ENCODE data around the gene CHIT1.

CHIT1 gene

GRCh38 chr1:203216274-203217138 is 13.0 kb downstream of the CHIT1 start:
- DNase-seq = peak; percentile 20

- DNase-seq = no peak
Measured at GRCh38 chr1:203215573-203215972, 13.9 kb downstream of the CHIT1 start.

- DNase-seq = no peak
Measured at GRCh38 chr1:203214871-203215270, 14.6 kb downstream of the CHIT1 start.

- no peak for DNase-seq
Measured at GRCh38 chr1:203213126-203213525, 16.3 kb downstream of the CHIT1 start.

GRCh38 chr1:203211812-203212211 is 17.7 kb downstream of the CHIT1 start:
- no peak for DNase-seq

- no peak for DNase-seq
Measured at GRCh38 chr1:203210988-203211387, 18.5 kb downstream of the CHIT1 start.

GRCh38 chr1:203210350-203210749 is 19.1 kb downstream of the CHIT1 start:
- DNase-seq = no peak

GRCh38 chr1:203208181-203208580 is 21.3 kb downstream of the CHIT1 start:
- no peak for DNase-seq

GRCh38 chr1:203207751-203208150 is 21.7 kb downstream of the CHIT1 start:
- DNase-seq = no peak

GRCh38 chr1:203206129-203206687 is 23.3 kb downstream of the CHIT1 start:
- no peak for DNase-seq

- no peak for DNase-seq
Measured at GRCh38 chr1:203204756-203205155, 24.7 kb downstream of the CHIT1 start.

- no peak for DNase-seq
Measured at GRCh38 chr1:203202431-203203245, 26.8 kb downstream of the CHIT1 start.

- DNase-seq = no peak
Measured at GRCh38 chr1:203201516-203202205, 27.8 kb downstream of the CHIT1 start.

- DNase-seq = no peak
Measured at GRCh38 chr1:203200916-203201315, 28.6 kb downstream of the CHIT1 start.

GRCh38 chr1:203199816-203200571 is 29.5 kb downstream of the CHIT1 start:
- no peak for DNase-seq

GRCh38 chr1:203199481-203199815 is 30.0 kb downstream of the CHIT1 start:
- DNase-seq = no peak

GRCh38 chr1:203199002-203199401 is 30.5 kb downstream of the CHIT1 start:
- no peak for DNase-seq

GRCh38 chr1:203197625-203198024 is 31.8 kb downstream of the CHIT1 start:
- no peak for DNase-seq

GRCh38 chr1:203196371-203196770 is 33.1 kb downstream of the CHIT1 start:
- DNase-seq = no peak

- DNase-seq = no peak
Measured at GRCh38 chr1:203190949-203191348, 38.5 kb downstream of the CHIT1 start.

GRCh38 chr1:203189951-203190352 is 39.5 kb downstream of the CHIT1 start:
- DNase-seq = no peak

GRCh38 chr1:203188686-203189232 is 40.7 kb downstream of the CHIT1 start:
- no peak for DNase-seq

All from NCI-H774 (cell line).